Cortex of kidney (tissue), 1 donor: ENCODE measurements around the gene SFXN3.

ENCODE experiments used
- DNase-seq: peaks from one replicate; lab custom pipeline; 2025; lab: John Stamatoyannopoulos, UW

The SFXN3 gene, protein sequence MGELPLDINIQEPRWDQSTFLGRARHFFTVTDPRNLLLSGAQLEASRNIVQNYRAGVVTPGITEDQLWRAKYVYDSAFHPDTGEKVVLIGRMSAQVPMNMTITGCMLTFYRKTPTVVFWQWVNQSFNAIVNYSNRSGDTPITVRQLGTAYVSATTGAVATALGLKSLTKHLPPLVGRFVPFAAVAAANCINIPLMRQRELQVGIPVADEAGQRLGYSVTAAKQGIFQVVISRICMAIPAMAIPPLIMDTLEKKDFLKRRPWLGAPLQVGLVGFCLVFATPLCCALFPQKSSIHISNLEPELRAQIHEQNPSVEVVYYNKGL

GRCh38 chr10:101031128-101031795 lies at the start of gene SFXN3, which contains the start of gene PDZD7:
Gene SFXN3, plus strand, starts transcription at chr10:101031234. Its CDS starts 3,461 bp downstream, at chr10:101034695.
Gene PDZD7, minus strand, starts transcription at chr10:101031129. Its CDS starts 910 bp downstream, at chr10:101030219.
- DNase-seq = peak; percentile 20

DNA sequence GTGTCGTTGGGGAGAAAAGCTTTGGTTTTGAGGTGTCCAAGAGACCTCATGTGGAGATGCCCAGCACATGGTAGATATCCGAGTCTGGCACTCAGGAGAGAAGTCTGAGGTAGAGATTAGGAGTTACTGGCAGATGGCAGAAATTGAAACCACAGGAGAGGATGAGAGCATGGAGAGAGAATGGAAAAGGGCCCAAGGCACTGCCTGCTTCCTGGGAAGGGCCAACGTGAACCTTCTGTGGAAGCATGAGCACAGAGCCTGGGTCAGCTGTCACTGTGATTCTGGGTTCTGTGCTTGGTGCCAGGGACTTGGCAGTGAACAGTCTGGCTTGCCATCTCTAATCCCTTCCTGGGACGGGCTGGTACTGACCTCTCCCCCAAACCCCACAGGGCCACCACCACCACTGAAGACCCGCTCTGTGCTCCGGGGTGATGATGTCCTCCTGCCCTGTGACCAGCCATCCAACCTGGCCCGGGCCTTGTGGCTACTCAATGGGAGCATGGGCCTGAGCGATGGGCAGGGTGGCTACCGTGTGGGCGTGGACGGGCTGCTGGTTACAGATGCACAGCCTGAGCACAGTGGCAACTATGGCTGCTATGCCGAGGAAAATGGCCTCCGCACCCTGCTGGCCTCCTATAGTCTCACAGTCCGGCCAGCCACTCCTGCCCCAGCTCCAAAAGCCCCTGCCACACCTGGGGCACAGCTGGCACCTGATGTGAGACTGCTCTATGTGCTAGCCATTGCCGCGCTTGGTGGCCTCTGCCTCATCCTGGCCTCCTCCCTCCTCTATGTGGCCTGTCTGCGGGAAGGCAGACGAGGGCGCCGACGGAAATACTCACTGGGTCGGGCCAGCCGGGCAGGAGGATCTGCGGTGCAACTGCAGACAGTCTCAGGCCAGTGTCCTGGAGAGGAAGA lies 47.9 kb upstream of the SFXN3 start:
- DNase-seq = no peak

DNA sequence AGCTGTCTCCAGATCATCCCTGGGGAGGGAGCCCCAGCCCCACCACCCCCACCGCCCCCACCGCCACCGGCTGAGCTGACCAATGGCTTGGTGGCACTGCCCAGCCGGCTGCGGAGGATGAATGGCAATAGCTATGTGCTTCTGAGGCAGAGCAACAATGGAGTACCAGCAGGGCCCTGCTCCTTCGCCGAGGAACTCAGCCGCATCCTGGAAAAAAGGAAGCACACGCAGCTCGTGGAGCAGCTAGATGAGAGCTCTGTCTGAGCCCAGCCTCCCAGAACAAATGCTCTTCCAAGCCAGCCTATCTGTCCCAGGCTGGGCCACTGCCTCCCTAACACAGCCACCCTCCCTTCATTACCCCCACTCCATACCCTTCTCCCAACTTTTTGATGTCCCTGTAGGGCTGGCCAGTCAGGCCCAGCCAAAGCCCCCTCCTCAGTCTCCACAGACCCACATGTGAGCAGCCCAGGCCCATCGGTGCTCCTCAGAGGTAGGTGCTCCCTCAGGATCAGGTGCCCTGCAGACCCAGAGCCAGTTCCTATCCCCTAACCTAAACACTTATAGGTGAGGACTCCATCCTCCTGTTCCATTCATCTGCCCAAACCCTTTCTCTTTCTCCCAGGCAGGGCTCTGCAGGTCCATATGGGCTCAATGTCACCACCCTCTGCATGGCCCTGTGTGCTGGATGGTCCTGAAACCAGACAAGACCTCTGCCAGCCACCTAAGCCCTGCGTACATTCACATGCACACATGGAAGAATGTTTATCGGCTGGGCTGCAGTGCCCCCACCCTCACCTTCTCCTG lies 47.0 kb upstream of the SFXN3 start:
- DNase-seq = no peak

DNA sequence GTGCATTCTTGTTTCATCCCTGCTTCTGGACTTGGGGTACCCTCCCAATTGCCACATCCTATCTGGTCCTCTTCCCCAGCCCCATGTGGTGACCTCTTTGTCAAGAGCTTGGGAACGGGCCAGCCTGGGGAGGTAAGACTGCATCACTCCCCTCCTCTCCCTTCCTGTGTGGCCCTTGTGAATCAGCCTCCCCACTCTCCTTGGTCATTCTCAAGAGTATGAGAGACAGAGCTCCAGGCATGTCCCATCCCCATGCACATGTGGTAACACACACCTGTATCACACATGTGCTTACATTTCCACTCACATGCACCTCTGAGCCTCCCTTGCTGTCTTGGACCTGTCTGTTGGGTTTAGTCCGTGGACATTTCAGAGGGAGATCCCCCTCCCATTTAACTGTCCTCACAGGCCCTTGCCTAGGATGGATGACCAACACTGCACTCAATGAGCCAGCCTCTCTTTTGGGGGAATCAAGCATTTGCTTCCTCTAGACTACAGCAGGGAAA lies 46.3 kb upstream of the SFXN3 start:
- DNase-seq = no peak

- no peak for DNase-seq
Measured at GRCh38 chr10:100985336-100985735, 45.7 kb upstream of the SFXN3 start.

GRCh38 chr10:100986623-100986951 lies 44.4 kb upstream of the SFXN3 start:
- DNase-seq = no peak

DNA sequence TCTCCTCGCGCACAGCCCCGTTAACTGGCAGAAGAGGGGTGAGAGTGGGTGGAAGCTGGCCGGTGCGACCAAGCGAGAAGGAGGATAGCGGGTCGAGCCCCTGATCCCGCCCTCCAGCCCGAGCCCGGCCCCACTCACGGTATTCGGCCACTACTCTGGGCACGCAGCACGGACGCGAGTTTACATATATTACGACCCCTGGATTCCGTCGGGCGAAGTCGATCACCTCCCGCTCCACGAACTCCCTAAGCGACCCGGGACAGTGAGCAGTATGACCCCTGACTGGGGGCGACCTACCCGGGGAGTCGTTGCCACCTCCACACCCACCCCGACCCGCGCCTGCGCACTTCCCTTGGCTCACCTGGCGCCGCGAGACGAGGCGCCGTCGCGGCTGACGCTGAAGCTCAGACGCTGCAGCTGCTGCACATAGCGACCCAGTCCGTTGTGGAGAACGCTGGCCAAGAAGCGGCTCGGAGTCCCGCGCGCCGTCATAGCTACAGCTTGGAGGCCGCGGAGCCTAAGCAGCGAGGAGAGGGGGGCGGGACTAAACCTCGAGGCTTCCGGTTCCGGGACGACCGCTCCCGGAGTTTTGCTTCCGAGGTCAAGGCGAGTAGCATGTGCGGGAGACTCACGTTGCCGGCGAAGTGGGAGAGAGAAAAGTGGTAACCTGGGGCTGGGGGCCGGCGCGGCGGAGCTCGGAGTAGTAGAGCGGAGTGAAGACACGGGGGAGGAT lies 43.9 kb upstream of the SFXN3 start, which contains the start of the genes MRPL43 and TWNK:
Gene MRPL43 (minus strand): TSS at position 546 of the 733 bp plus-strand sequence. CDS start 54 bp downstream, at position 492.
Gene TWNK (plus strand): TSS at position 592 of the 733 bp plus-strand sequence. CDS start 668 bp downstream, outside the sequence.
- peak; percentile 14 for DNase-seq

DNA sequence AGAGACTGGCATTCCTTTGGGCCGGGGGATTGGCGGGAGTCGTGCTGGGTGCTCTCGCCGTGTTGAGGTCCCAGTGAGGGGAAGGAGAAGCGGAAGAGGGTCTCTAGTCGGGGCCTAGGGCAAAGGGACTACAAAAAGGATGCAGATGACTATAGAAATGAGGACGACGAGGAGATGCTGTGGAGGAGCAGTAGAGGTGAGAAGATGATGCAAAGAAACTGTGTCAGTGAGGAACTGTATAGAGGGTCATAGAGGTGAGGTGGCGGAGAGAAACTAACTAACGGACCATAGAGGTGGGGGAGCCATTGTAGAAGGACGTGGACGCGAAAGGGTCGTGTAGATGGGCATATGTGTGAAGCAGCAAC lies 43.4 kb upstream of the SFXN3 start:
- DNase-seq = no peak

GRCh38 chr10:100988166-100988565 lies 42.9 kb upstream of the SFXN3 start:
- DNase-seq = no peak

- no peak for DNase-seq
Measured at GRCh38 chr10:100989088-100989487, 41.9 kb upstream of the SFXN3 start.

DNA sequence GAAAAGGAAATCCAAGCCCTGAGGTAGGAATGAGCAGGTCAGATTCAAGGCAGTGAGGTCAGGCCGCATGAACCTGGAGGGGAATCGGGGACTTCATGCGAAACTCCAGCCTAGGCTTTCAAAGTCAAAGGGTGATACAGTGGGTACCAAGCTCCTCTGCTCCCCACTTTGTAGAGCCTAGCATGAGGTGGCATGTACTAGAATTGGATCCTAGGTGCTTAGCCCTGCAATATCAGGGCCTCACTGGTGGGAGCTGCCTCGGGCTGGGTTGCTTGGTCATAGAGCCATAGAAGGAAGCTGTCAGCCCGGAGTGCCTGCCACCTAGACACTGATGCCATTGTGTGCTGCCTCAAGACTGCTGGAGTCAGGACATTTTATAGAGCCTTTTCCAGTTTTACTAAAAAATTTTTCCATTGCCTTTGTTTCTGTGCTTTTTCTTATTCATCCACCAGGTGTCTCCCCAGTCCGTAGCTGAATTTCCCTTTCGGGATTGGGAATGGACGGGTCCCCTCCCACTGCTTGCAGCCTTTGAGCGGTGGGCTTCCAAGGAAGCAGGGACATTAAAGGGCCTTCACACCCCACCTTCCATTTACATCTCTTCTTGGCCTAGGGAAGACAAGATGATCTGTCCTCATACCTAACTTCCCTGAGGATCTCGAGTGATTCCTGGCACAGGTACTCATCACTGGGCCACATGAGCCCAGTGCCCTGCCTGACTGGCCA lies 36.9 kb upstream of the SFXN3 start:
- no peak for DNase-seq

- DNase-seq = no peak
Measured at GRCh38 chr10:100995181-100995580, 35.9 kb upstream of the SFXN3 start.

DNA sequence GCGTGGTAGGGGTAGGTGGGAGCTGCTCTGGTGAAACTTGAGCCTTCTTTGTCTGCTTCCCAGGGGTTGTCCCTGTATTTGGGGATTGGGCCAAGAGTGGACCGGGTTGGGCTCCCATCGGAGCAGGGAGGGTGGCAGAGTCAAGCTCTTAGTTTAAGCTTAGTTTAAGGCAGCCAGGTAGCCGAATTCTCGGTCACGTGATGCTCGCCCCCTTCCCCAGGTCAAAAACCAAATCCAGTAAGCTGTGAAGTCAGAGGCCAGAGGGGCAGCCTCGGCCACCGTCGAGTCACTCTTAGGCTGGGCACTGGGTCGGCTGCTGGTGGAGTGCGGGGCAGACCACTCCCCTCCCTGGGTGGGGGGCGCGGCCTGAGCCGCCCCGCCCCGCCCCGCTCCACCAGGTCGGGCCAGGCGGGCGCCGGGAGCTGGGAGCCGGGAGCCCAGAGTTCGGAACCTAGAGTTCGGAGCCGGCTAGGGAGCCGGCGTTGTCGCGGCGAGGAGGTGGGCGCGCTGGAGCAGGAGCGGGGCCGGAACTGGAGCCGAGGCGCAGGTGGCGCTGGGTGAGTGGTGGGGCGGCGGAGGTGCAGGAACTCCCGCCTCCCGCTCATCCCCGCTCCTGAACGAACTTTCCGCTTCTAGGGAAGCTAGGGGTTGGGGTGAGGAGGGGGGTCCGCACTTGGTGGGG lies 34.2 kb upstream of the SFXN3 start:
- DNase-seq = no peak

DNA sequence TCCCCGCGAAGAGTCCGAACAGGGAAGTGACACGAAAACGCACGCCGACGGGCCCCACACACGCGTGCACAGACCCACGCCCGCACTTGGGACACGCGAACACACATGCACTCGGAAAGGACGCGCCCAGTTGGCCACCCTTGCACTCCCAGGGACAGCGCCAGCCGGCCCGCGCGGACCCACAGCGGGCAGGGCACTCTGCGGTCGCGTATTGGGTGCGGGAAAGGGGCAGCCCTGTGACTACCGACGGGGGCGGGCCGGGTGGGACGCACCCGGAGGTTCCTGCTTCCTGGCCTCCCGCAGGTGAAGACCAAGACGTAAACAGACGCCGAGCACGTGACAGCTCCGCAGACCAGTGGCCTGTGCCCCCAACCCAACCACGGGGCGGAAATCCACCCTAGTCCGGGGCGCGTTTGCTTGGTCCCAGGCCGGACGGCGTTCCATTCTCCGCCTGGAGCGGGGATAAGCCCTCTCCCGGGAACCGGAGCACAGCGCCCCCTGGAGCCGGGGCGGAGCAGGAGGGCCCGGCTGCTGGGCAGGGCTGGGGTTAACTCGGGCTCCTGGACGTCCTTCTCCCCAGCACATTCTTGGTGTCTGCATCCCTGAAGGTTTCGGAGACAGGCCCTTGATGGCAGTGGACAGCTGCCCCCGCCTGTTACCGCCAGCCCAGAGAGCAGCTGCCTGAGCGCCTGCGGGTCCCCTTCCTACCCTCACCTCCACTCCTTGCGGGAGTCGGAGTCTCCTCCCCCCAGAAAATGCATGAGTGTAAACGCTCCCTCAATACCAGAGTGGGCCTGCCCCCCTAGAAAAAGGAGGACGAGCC lies 33.5 kb upstream of the SFXN3 start:
- DNase-seq = no peak

GRCh38 chr10:100998183-100998990 lies 32.6 kb upstream of the SFXN3 start:
- no peak for DNase-seq

- peak; percentile 24 for DNase-seq
Measured at GRCh38 chr10:100998991-100999741, 31.9 kb upstream of the SFXN3 start.

- no peak for DNase-seq
Measured at GRCh38 chr10:100999742-101000126, 31.3 kb upstream of the SFXN3 start, which contains the start of gene LZTS2. Gene LZTS2, plus strand, starts transcription at chr10:100999808. Its CDS starts 2,731 bp downstream, at chr10:101002539.
